ENCODE data around the gene HBG2.

The HBG2 gene

DNA sequence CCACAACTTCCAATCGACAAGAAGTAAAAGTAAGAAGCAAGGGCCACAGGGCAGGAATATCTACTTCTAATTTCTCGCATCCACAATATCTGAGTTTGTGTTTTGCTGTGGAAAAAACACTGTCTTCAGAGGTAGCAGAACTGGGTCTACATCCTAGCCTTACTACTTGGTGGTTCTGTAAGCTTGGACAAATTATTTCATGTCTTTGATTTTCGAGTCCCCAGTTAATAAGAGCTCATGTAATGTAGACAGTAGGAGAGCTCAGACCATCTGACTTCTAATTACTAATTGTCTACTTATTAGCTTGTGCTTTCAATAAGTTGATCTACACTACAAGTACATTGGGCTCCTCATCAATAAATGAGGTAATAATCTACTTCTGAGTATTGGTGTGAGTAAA is 28.5 kb upstream of the HBG2 start:
- TF ChIP-seq YY1 (IDR thresholded peaks at IDR 0.05; ENCODE audit: low read depth), result no peak
- no peak for TF ChIP-seq CEBPB (IDR thresholded peaks at IDR 0.05)
- TF ChIP-seq REST (IDR thresholded peaks at IDR 0.05; ENCODE audit: low read depth), result no peak
- TF ChIP-seq TAF1 (IDR thresholded peaks at IDR 0.05; ENCODE audit: low read depth), result no peak
- no peak for TF ChIP-seq EGR1 (IDR thresholded peaks at IDR 0.05)
- no peak for TF ChIP-seq EP300 (IDR thresholded peaks at IDR 0.05; ENCODE audit: borderline replicate concordance)
- TF ChIP-seq TCF12 (IDR thresholded peaks at IDR 0.05; ENCODE audit: low read depth), result no peak
- no peak for TF ChIP-seq MAX (IDR thresholded peaks at IDR 0.05)
- no peak for TF ChIP-seq FOXM1 (IDR thresholded peaks at IDR 0.05; ENCODE audit: borderline replicate concordance, low read depth)
- TF ChIP-seq RAD21 (IDR thresholded peaks at IDR 0.05; ENCODE audit: low read depth), result no peak
- no peak for TF ChIP-seq TEAD4 (IDR thresholded peaks at IDR 0.05)
- no peak for TF ChIP-seq CREB1 (IDR thresholded peaks at IDR 0.05; ENCODE audit: low read depth)
- no peak for TF ChIP-seq ZBTB7A (IDR thresholded peaks at IDR 0.05; ENCODE audit: low read depth)
- TF ChIP-seq, protein P1, sequence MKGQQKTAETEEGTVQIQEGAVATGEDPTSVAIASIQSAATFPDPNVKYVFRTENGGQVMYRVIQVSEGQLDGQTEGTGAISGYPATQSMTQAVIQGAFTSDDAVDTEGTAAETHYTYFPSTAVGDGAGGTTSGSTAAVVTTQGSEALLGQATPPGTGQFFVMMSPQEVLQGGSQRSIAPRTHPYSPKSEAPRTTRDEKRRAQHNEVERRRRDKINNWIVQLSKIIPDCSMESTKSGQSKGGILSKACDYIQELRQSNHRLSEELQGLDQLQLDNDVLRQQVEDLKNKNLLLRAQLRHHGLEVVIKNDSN (IDR thresholded peaks at IDR 0.05), result no peak
- TF ChIP-seq NFIC (IDR thresholded peaks at IDR 0.05), result no peak

- TF ChIP-seq EP300 (IDR thresholded peaks at IDR 0.05; ENCODE audit: borderline replicate concordance) (no peak), NFIC (IDR thresholded peaks at IDR 0.05) (no peak), ZBTB7A (IDR thresholded peaks at IDR 0.05; ENCODE audit: low read depth) (no peak), RAD21 (IDR thresholded peaks at IDR 0.05; ENCODE audit: low read depth) (no peak), TAF1 (IDR thresholded peaks at IDR 0.05; ENCODE audit: low read depth) (no peak), CEBPB (IDR thresholded peaks at IDR 0.05) (no peak), YY1 (IDR thresholded peaks at IDR 0.05; ENCODE audit: low read depth) (no peak), TCF12 (IDR thresholded peaks at IDR 0.05; ENCODE audit: low read depth) (no peak), EGR1 (IDR thresholded peaks at IDR 0.05) (no peak), TEAD4 (IDR thresholded peaks at IDR 0.05) (no peak), FOXM1 (IDR thresholded peaks at IDR 0.05; ENCODE audit: borderline replicate concordance, low read depth) (no peak), MAX (IDR thresholded peaks at IDR 0.05) (no peak), REST (IDR thresholded peaks at IDR 0.05; ENCODE audit: low read depth) (no peak), CREB1 (IDR thresholded peaks at IDR 0.05; ENCODE audit: low read depth) (no peak)
- TF ChIP-seq, protein P1 (IDR thresholded peaks at IDR 0.05), result no peak
Observed at GRCh38 chr11:5282628-5283027, 28.0 kb upstream of the HBG2 start.

GRCh38 chr11:5281596-5281995 is 27.0 kb upstream of the HBG2 start:
- TF ChIP-seq CREB1 (IDR thresholded peaks at IDR 0.05; ENCODE audit: low read depth) (no peak), YY1 (IDR thresholded peaks at IDR 0.05; ENCODE audit: low read depth) (no peak)

DNA sequence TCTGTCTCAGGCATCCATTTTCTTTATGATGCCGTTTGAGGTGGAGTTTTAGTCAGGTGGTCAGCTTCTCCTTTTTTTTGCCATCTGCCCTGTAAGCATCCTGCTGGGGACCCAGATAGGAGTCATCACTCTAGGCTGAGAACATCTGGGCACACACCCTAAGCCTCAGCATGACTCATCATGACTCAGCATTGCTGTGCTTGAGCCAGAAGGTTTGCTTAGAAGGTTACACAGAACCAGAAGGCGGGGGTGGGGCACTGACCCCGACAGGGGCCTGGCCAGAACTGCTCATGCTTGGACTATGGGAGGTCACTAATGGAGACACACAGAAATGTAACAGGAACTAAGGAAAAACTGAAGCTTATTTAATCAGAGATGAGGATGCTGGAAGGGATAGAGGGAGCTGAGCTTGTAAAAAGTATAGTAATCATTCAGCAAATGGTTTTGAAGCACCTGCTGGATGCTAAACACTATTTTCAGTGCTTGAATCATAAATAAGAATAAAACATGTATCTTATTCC is 26.1 kb upstream of the HBG2 start:
- TF ChIP-seq NFIC (IDR thresholded peaks at IDR 0.05), result no peak
- no peak for TF ChIP-seq TCF12 (IDR thresholded peaks at IDR 0.05; ENCODE audit: low read depth)
- TF ChIP-seq ZBTB7A (IDR thresholded peaks at IDR 0.05; ENCODE audit: low read depth), result no peak
- no peak for TF ChIP-seq EP300 (IDR thresholded peaks at IDR 0.05; ENCODE audit: borderline replicate concordance)
- no peak for TF ChIP-seq REST (IDR thresholded peaks at IDR 0.05; ENCODE audit: low read depth)

Measured in Ishikawa (cell line).